Measurements from ENCODE around the gene RNF213.

RNF213 gene

GRCh38 chr17:80428796-80429195 lies 168.1 kb downstream of the RNF213 start:
- ChIA-PET CTCF (interaction anchor here (0.7 to 2.5 kb wide), 4 partner anchors 10 to 550 kb away, joined by 3 to 15 read pairs (median 8); no protein-coding TSS in a partner anchor), POLR2A (interaction anchor here (0.6 kb wide), 1 partner anchor 127 kb away, joined by 3 read pairs; no protein-coding TSS in a partner anchor)
- no peak overlapping the region for H3K4me3 ChIP-seq (ENCODE audit: low read depth, low read length)
- no peaks in the 10 kb centered on the region for H3K36me3 ChIP-seq (ENCODE audit: control insufficient read depth in 2 of 2, insufficient read depth in 1 of 2, low read length in 2 of 2)
- TF ChIP-seq ZNF626 (tag by site-specific recombination; IDR thresholded peaks at IDR 0.05) (no peak), ZNF658 (tag by site-specific recombination; IDR thresholded peaks at IDR 0.05) (no peak), ZNF2 (tag by site-specific recombination; IDR thresholded peaks at IDR 0.05) (no peak), ZNF248 (tag by site-specific recombination; IDR thresholded peaks at IDR 0.05) (no peak), ZNF488 (tag by site-specific recombination; IDR thresholded peaks at IDR 0.05) (no peak), ZNF138 (tag by site-specific recombination; IDR thresholded peaks at IDR 0.05; ENCODE audit: borderline replicate concordance) (no peak), ZNF610 (tag by site-specific recombination; IDR thresholded peaks at IDR 0.05; ENCODE audit: borderline replicate concordance) (no peak), ZBTB26 (tag by site-specific recombination; optimal IDR thresholded peaks at IDR 0.05) (no peak), ATF2 (tag by site-specific recombination; IDR thresholded peaks at IDR 0.05; ENCODE audit: low read depth) (no peak), GLIS2 (tag by site-specific recombination; IDR thresholded peaks at IDR 0.05) (no peak), ZNF501 (tag by site-specific recombination; IDR thresholded peaks at IDR 0.05) (no peak), ZNF561 (tag by site-specific recombination; IDR thresholded peaks at IDR 0.05; ENCODE audit: borderline replicate concordance) (no peak)
- no peaks in the 10 kb centered on the region for H3K9me3 ChIP-seq (ENCODE audit: control insufficient read depth, insufficient read depth, low read depth, low read length)
- no peak overlapping the region for H3K27ac ChIP-seq (ENCODE audit: extremely low read depth, low read depth, low read length)
- H3K4me1 ChIP-seq (ENCODE audit: control insufficient read depth, insufficient read depth, low read length), result no peaks in the 10 kb centered on the region

- Histone ChIP-seq H3K4me3 (ENCODE audit: low read depth, low read length) (no peak overlapping the region), H3K27ac (ENCODE audit: extremely low read depth, low read depth, low read length) (no peak overlapping the region), H3K36me3 (ENCODE audit: control insufficient read depth in 2 of 2, insufficient read depth in 1 of 2, low read length in 2 of 2) (no peaks in the 10 kb centered on the region), H3K4me1 (ENCODE audit: control insufficient read depth, insufficient read depth, low read length) (no peaks in the 10 kb centered on the region), H3K9me3 (ENCODE audit: control insufficient read depth, insufficient read depth, low read depth, low read length) (no peaks in the 10 kb centered on the region)
- TF ChIP-seq ZNF639 (tag by site-specific recombination; IDR thresholded peaks at IDR 0.05) (no peak), ZNF544 (tag by site-specific recombination; IDR thresholded peaks at IDR 0.05) (no peak), ZNF155 (tag by site-specific recombination; IDR thresholded peaks at IDR 0.05) (no peak), GLI2 (tag by site-specific recombination; IDR thresholded peaks at IDR 0.05; ENCODE audit: borderline replicate concordance, low read depth) (no peak), ZBTB26 (tag by site-specific recombination; optimal IDR thresholded peaks at IDR 0.05) (no peak)
- ChIA-PET POLR2A (no interaction called here), CTCF (interaction anchor here (0.6 kb wide), 1 partner anchor 26 kb away, joined by 3 read pairs; no protein-coding TSS in a partner anchor)
Measured at GRCh38 chr17:80429356-80430275, 169.0 kb downstream of the RNF213 start.

All from HEK293 (cell line).